K562 (cell line): Measurements from ENCODE around the gene PACS1. TPM values are rescaled to one million over a fixed set of nuclear protein-coding genes. Genes with fewer than 3 reads are reported as not detected.

Experiments
- ARID1B ChIP-seq: fragments of 450-650 bp; IDR thresholded peaks from 2 replicates; pipeline ENCODE4 v1.6.1; 2016; ENCODE audit warnings: antibody characterized with exemption, mild to moderate bottlenecking, inconsistent platforms
- ARID4B ChIP-seq: sonication (generic); formaldehyde crosslinking; IDR thresholded peaks from 2 replicates; pipeline ENCODE4 v1.8.0; 2022; ENCODE audit warnings: mild to moderate bottlenecking, missing genetic modification reagents
- HDAC2 ChIP-seq: fragments of 450-650 bp; IDR thresholded peaks from 2 replicates; pipeline ENCODE4 v1.6.1; 2016; ENCODE audit warnings: mild to moderate bottlenecking
- HDAC6 ChIP-seq: IDR thresholded peaks from 2 replicates; pipeline ENCODE4 v1.6.1; 2012; ENCODE audit warnings: low read depth, mild to moderate bottlenecking, control low read depth, inconsistent platforms, low read length, moderate library complexity
- KDM5B ChIP-seq: fragments of 200-600 bp; sonication (generic); IDR thresholded peaks from 2 replicates; pipeline ENCODE4 v1.6.1; 2012; ENCODE audit warnings: low read depth, mild to moderate bottlenecking, moderate library complexity, low read length, control low read depth, inconsistent platforms; ENCODE audit not compliant: insufficient replicate concordance
- NKRF ChIP-seq: fragments of 450-650 bp; IDR thresholded peaks from 2 replicates; pipeline ENCODE4 v1.6.1; 2016; ENCODE audit warnings: borderline replicate concordance
- NONO ChIP-seq, 2 experiments: fragments of 200-400 bp in 1 of 2; fragments of 450-650 bp in 1 of 2; formaldehyde crosslinking in 1 of 2; IDR thresholded peaks; 2 replicates each; pipeline ENCODE4 v1.6.1; 2017; ENCODE audit warnings: low read depth in 2 of 2, mild to moderate bottlenecking in 2 of 2, moderate library complexity in 2 of 2, low read length in 1 of 2
- NR2C2 ChIP-seq, 2 experiments: fragments of 200-800 bp in 1 of 2; sonication (Bioruptor generic) in 1 of 2; sonication (generic) in 1 of 2; formaldehyde crosslinking in 1 of 2; IDR thresholded peaks; 2 replicates each; pipeline versions ENCODE4 v1.6.1 to v1.8.0; 2016 to 2022; ENCODE audit warnings: mild to moderate bottlenecking in 1 of 2, missing compliant biosample characterization in 1 of 2, missing genetic modification characterization in 1 of 2, missing genetic modification reagents in 1 of 2
- RCOR1 ChIP-seq, 2 experiments: IDR thresholded peaks; 2 replicates each; pipeline ENCODE4 v1.6.1; 2012; ENCODE audit warnings: low read depth in 2 of 2, low read length in 2 of 2, borderline replicate concordance in 1 of 2, improper control_type of control experiment in 1 of 2
- TCFL5 ChIP-seq: fragments of 250-450 bp; sonication (Bioruptor Pico); conservative IDR thresholded peaks from 2 replicates; pipeline ENCODE4 v1.6.1; 2021; ENCODE audit warnings: mild to moderate bottlenecking, moderate library complexity, matching md5 sums
- TSHZ1 ChIP-seq: fragments of 250-450 bp; sonication (Bioruptor Pico); IDR thresholded peaks from 2 replicates; pipeline ENCODE4 v1.4.0; 2020; ENCODE audit warnings: mild to moderate bottlenecking, moderate library complexity
- ZNF23 ChIP-seq: fragments of 250-450 bp; sonication (Bioruptor Pico); IDR thresholded peaks from 2 replicates; pipeline ENCODE4 v1.4.0; 2020; ENCODE audit warnings: mild to moderate bottlenecking
- ZNF3 ChIP-seq: fragments of 250-450 bp; sonication (Bioruptor Pico); IDR thresholded peaks from 2 replicates; pipeline ENCODE4 v1.5.0; 2021; ENCODE audit warnings: mild to moderate bottlenecking, moderate library complexity
- ZNF354B ChIP-seq: fragments of 250-450 bp; sonication (Bioruptor Pico); IDR thresholded peaks from 2 replicates; pipeline ENCODE4 v1.4.0; 2020
- ZNF444 ChIP-seq: fragments of 250-450 bp; sonication (Bioruptor Pico); IDR thresholded peaks from 2 replicates; pipeline ENCODE4 v1.4.0; 2020; ENCODE audit warnings: mild to moderate bottlenecking, moderate library complexity
- ZNF586 ChIP-seq: fragments of 450-650 bp; formaldehyde crosslinking; conservative IDR thresholded peaks from 2 replicates; pipeline ENCODE4 v1.4.0; 2020; ENCODE audit warnings: mild to moderate bottlenecking, moderate library complexity
- polyA plus RNA-seq, 8 experiments: library from polyadenylated mRNA; depleted of rRNA in 4 of 8; stranded (reverse) in 5 of 8; unstranded in 3 of 8; fragments of >200 nt; fragmentation: Nextera tagmentation in 2 of 8; fragmentation: Illumina TruSeq in 1 of 8; extraction: Ambion mirVana in 2 of 8; extraction: Trizol in 1 of 8; gene quantifications; 2 replicates each; pipeline versions ENCODE4 v1.2.1 to v1.2.3, GENCODE V29; 2011 to 2014; ENCODE audit warnings: inconsistent platforms in 1 of 8, missing spikeins in 1 of 8
- total RNA-seq, 7 experiments: library from RNA; depleted of rRNA in 6 of 7; stranded (reverse); fragments of >200 nt in 6 of 7; fragmentation: Illumina TruSeq in 2 of 7; extraction: Trizol in 2 of 7; gene quantifications; 2 replicates each; pipeline versions ENCODE4 v1.2.1 to v1.2.3, GENCODE V29; 2011 to 2021; ENCODE audit warnings: low replicate concordance in 1 of 7

Gene PACS1
- total and polyA plus RNA-seq, 9 of the 15 experiments (the other 6 are each of a cell fraction or from before 2014, with no cell fraction given): 0.34 to 28.1 (median 8.5) TPM

DNA sequence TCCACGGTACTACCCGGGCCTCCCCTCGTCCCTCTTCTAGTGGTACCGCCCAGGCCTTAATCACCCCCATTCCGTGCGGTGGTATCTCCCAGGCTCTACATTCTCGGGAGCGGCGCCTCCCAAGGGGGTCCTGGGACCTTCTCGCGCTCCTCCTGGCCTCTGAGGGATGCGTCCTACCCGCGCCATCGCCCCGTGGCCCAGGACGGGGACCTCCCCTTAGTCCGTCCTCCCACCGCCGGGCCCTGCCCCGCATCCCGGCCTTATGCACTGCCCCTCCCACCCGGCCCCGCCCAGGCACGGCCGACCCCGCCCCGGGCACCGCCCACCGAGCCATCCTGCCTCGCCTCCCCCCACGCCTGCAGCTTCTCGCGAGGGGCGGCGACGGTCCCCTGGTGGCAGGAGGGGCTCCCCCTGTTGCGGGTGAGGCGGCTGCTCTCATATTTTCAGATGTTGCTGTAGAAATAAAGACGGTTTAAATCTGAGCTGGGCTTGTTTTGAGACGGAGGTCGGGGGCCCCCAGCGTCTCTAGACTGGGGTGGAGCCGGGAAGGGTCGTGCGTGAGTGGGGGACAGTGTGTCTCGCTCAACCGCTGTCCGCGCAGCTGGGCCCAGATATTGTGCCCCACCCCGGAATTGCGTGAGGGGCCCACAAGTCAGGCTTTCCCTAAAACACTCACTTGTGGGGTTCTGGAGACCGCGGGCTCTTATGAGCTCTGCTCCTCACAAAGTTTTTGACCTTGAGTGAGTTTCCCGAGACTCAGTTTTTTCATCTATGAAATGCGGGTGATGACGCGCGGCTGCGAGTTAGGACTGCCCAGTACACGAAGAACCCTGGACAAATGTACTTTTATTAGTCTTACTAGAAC lies 197.5 kb downstream of the PACS1 start (continued):
- TF ChIP-seq HDAC6: no peak
- peak in 1 of 2 experiments; percentile 97; a peak in 2 of 4 replicates for TF ChIP-seq NONO (IDR thresholded peaks at IDR 0.05; ENCODE audit: low read depth in 2 of 2, low read length in 1 of 2)
- TF ChIP-seq ZNF444 (CRISPR knock-in tag): no peak
- TF ChIP-seq NR2C2 (CRISPR knock-in tag; IDR thresholded peaks at IDR 0.05): peak; percentile 29; the same call in 1 of the 2 replicates
- TF ChIP-seq NR2C2 (tag; IDR thresholded peaks at IDR 0.05): no peak
- 0 out of 2 replicates have a peak, but pooled peaks have one; percentile 31 for TF ChIP-seq ARID1B
- no peak for TF ChIP-seq TSHZ1
- no peak for TF ChIP-seq ZNF23
- 0 out of 2 replicates have a peak, but pooled peaks have one; percentile 67 for TF ChIP-seq HDAC2
- peak; percentile 67 for TF ChIP-seq ARID4B (CRISPR knock-in tag)
- 0 out of 4 replicates have a peak, but pooled peaks of 1 of the 2 experiments have one; percentile 2 for TF ChIP-seq RCOR1 (IDR thresholded peaks at IDR 0.05; ENCODE audit: borderline replicate concordance in 1 of 2, low read depth in 2 of 2, low read length in 2 of 2)
- TF ChIP-seq ZNF586 (CRISPR knock-in tag): no peak
- TF ChIP-seq ZNF354B (CRISPR knock-in tag): no peak
- no peak for TF ChIP-seq TCFL5 (CRISPR knock-in tag)
- no peak for TF ChIP-seq ZNF3 (CRISPR knock-in tag)
- peak; percentile 41 for TF ChIP-seq KDM5B
- 0 out of 2 replicates have a peak, but pooled peaks have one; percentile 53 for TF ChIP-seq NKRF
